HepG2 (cell line): Measurements from ENCODE around the gene NLRC5. TPM values are rescaled to one million over a fixed set of nuclear protein-coding genes. Genes with fewer than 3 reads are reported as not detected.
A peak's percentile ranks its signal among the peaks of the same experiment; 100 is the strongest.

ENCODE experiments used
- AFF4 ChIP-seq: sonication (generic); formaldehyde crosslinking; IDR thresholded peaks from 2 replicates; pipeline ENCODE4 v1.4.0; 2020; ENCODE audit warnings: missing genetic modification reagents
- E2F1 ChIP-seq: sonication (generic); formaldehyde crosslinking; IDR thresholded peaks from 2 replicates; pipeline ENCODE4 v1.5.0; 2020; ENCODE audit warnings: missing genetic modification reagents
- EED ChIP-seq: sonication (generic); formaldehyde crosslinking; IDR thresholded peaks from 2 replicates; pipeline ENCODE4 v1.5.0; 2020; ENCODE audit warnings: mild to moderate bottlenecking, missing genetic modification reagents
- GABPB1 ChIP-seq: IDR thresholded peaks from 2 replicates; pipeline ENCODE4 v1.6.1; 2016; ENCODE audit warnings: mild to moderate bottlenecking, missing genetic modification reagents, moderate library complexity, missing compliant biosample characterization
- GATA4 ChIP-seq: sonication (generic); IDR thresholded peaks from 2 replicates; pipeline ENCODE4 v1.6.1; 2016; ENCODE audit warnings: antibody characterized with exemption, low read depth, borderline replicate concordance
- NAIF1 ChIP-seq: sonication (generic); formaldehyde crosslinking; IDR thresholded peaks from 2 replicates; pipeline ENCODE4 v1.5.0; 2020; ENCODE audit warnings: mild to moderate bottlenecking, missing genetic modification reagents, borderline replicate concordance
- POLR2G ChIP-seq: fragments of 200-400 bp; formaldehyde crosslinking; IDR thresholded peaks from 2 replicates; pipeline ENCODE4 v1.6.1; 2018; ENCODE audit warnings: mild to moderate bottlenecking, low read depth, low read length, moderate library complexity
- RXRA ChIP-seq: sonication (generic); formaldehyde crosslinking; IDR thresholded peaks from 2 replicates; pipeline ENCODE4 v1.5.1; 2020; ENCODE audit warnings: missing genetic modification reagents
- SKI ChIP-seq: fragments of 450-650 bp; IDR thresholded peaks from one replicate; pipeline ENCODE4 v1.6.1; 2018; ENCODE audit warnings: mild to moderate bottlenecking; ENCODE audit not compliant: partially characterized antibody
- ZFP1 ChIP-seq: IDR thresholded peaks from 2 replicates; pipeline ENCODE4 v1.6.1; 2016
- ZNF230 ChIP-seq: sonication (generic); formaldehyde crosslinking; IDR thresholded peaks from 2 replicates; pipeline ENCODE4 v1.4.0; 2020; ENCODE audit warnings: mild to moderate bottlenecking, missing genetic modification reagents
- polyA plus RNA-seq, 8 experiments: library from polyadenylated mRNA; depleted of rRNA in 3 of 8; stranded (reverse) in 7 of 8; unstranded in 1 of 8; fragments of >200 nt; fragmentation: Illumina TruSeq in 4 of 8; extraction: Trizol in 4 of 8; gene quantifications; 2 replicates each; pipeline versions ENCODE4 v1.2.1 to v1.2.3, GENCODE V29; 2011 to 2016; ENCODE audit warnings: low read depth in 4 of 8, missing spikeins in 1 of 8, mixed read lengths in 1 of 8; ENCODE audit not compliant: insufficient read depth in 1 of 8
- total RNA-seq, 5 experiments: library from RNA; depleted of rRNA; stranded (reverse); fragments of >200 nt; fragmentation: Illumina TruSeq; extraction: Trizol; gene quantifications; 2 replicates each; pipeline ENCODE4 v1.2.3, GENCODE V29; 2016; ENCODE audit warnings: low read depth in 1 of 5

NLRC5 gene
- total and polyA plus RNA-seq, 2 of the 13 experiments (the other 11 are each of a cell fraction or from before 2014, with no cell fraction given), result 6.3 to 12.7 TPM

GRCh38 chr16:56946767-56947603 lies 42.4 kb upstream of the NLRC5 start (continued):
- TF ChIP-seq GATA4 (no peak), NAIF1 (CRISPR knock-in tag) (no peak), ZNF230 (CRISPR knock-in tag) (no peak), POLR2G (peak; percentile 70), E2F1 (CRISPR knock-in tag) (no peak), EED (CRISPR knock-in tag) (no peak), GABPB1 (CRISPR knock-in tag) (no peak), AFF4 (peak; percentile 63; the same call in 1 of the 2 replicates), RXRA (0 out of 2 replicates have a peak, but pooled peaks have one; percentile 20), ZFP1 (CRISPR knock-in tag) (no peak), SKI (no peak)
